H1 (cell line): ENCODE results near the gene SLC7A10. TPM values are rescaled to one million over a fixed set of nuclear protein-coding genes. Genes with fewer than 3 reads are reported as not detected.

Experiments used
- ATF3 ChIP-seq: IDR thresholded peaks from 2 replicates; pipeline ENCODE4 v1.6.1; 2011; ENCODE audit warnings: low read depth, mild to moderate bottlenecking, low read length; ENCODE audit not compliant: insufficient read depth
- JUN ChIP-seq: IDR thresholded peaks from 2 replicates; pipeline ENCODE4 v1.6.1; 2011; ENCODE audit warnings: low read depth, mild to moderate bottlenecking, improper control_type of control experiment, low read length
- NRF1 ChIP-seq: IDR thresholded peaks from 2 replicates; pipeline ENCODE4 v1.6.1; 2011; ENCODE audit warnings: mild to moderate bottlenecking, low read depth, low read length, improper control_type of control experiment
- RAD21 ChIP-seq, 2 experiments: IDR thresholded peaks in 1 of 2; conservative IDR thresholded peaks in 1 of 2; 2 replicates each; pipeline ENCODE4 v1.6.1; 2011; ENCODE audit warnings: low read depth in 2 of 2, low read length in 2 of 2, improper control_type of control experiment in 1 of 2, inconsistent platforms in 1 of 2, mild to moderate bottlenecking in 1 of 2, moderate library complexity in 1 of 2
- TCF12 ChIP-seq: IDR thresholded peaks from 2 replicates; pipeline ENCODE4 v1.6.1; 2011; ENCODE audit warnings: low read depth, mild to moderate bottlenecking, low read length
- USF2 ChIP-seq: IDR thresholded peaks from 2 replicates; pipeline ENCODE4 v1.6.1; 2011; ENCODE audit warnings: low read length, improper control_type of control experiment
- polyA plus RNA-seq, 7 experiments: library from polyadenylated mRNA; depleted of rRNA in 3 of 7; stranded (reverse) in 5 of 7; unstranded in 2 of 7; fragments of >200 nt in 5 of 7; fragments of 200-250 nt in 2 of 7; gene quantifications; 1 replicate in 5 of 7; 2 replicates in 1 of 7; 4 replicates in 1 of 7; pipeline versions ENCODE4 v1.2.1 to v1.2.3, GENCODE V29; 2011 to 2013; ENCODE audit warnings: missing spikeins in 2 of 7, mixed read lengths in 2 of 7
- total RNA-seq: library from RNA; stranded (reverse); fragmentation: NEBNext Ultra II Directional; extraction: Animal tissue kit (Norgen Biotek cat#: 25700); gene quantifications from 2 replicates; pipeline ENCODE4 v1.2.1, GENCODE V29; 2021

The SLC7A10 gene
- total and polyA plus RNA-seq, 2 of the 8 experiments (the other 6 are each of a cell fraction or from before 2014, with no cell fraction given): 3.7 to 7.1 TPM

GRCh38 chr19:33226550-33227241 lies 1.0 kb upstream of the SLC7A10 start (continued):
- TF ChIP-seq USF2 (no peak), ATF3 (no peak), RAD21 (IDR thresholded peaks at IDR 0.05 in 1 of 2, conservative IDR thresholded peaks at IDR 0.05 in 1 of 2; ENCODE audit: low read depth in 2 of 2, low read length in 2 of 2) (no peak), JUN (no peak), NRF1 (no peak), TCF12 (no peak)
